CD4-positive, alpha-beta T cell treated with Interferon gamma for 1 hour (primary cell): Measurements from ENCODE around the gene LCE6A.

Experiments used
- DNase-seq: peaks from one replicate; pipeline ENCODE4 v3.0.0-alpha.2; 2020

LCE6A gene

DNA sequence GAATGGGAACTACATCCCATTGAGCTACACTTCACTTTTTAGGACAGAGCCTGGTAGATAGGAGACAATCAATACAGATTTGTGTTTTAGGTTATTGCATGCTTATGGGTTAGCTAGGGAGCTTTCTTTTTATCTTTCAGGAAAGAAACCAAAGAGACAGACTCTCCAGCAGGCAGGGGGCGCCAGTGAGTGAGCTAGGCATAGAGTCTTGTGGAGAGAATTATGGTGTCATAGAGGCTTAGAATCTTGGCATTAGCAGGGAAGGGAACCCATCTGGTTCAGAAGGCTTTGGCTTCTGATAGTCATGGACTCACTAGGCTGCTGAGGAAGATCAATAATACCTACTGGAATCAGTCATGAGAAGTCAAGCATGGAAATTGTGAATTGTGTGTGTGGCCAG is 35.4 kb downstream of the LCE6A start, which contains the start of gene SMCP:
TSS of gene SMCP (plus strand) at position 281 of the 400 bp plus-strand sequence. CDS start 6,101 bp downstream, outside the sequence.
- DNase-seq: no peak

- DNase-seq: no peak
Observed at GRCh38 chr1:152879559-152880198, 37.0 kb downstream of the LCE6A start.

- DNase-seq: no peak
Observed at GRCh38 chr1:152880316-152880715, 37.7 kb downstream of the LCE6A start.

DNA sequence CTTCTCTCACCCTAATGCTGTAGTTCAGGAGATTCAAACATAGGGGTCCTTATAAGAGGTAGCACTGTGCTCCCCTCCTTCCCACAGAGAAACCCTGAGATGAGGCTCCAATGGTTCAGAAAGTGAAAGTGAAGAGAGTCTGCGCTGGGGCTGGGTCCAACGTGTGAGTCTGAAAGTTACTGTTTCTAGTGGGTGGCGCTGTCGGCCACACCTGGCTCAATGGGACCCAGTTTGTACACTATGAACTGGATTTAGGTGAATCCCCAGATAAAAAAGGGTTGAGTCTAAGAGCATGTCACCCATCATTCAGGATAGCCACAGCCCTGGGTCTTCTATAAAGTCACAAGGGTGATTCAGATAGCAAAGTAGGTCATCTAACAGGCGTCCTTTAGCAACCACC is 38.3 kb downstream of the LCE6A start:
- no peak for DNase-seq

DNA sequence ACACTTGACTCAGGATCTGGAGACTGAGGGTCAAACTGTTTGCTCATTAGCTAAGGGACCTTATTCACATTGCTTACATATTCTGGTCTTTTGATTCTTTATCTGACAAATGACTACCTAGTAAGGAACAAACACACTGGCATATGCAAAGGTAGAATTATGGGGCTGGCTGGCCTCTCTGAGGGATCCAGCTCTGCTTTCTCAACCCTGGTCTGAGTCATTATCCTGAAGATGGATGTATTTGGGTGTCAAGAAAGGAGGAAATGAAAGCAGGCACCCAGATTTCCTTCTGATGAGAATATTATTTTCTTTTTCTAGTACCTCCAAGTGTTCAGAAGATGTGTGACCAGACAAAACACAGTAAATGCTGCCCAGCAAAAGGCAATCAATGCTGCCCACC is 41.4 kb downstream of the LCE6A start:
- DNase-seq: no peak

DNA sequence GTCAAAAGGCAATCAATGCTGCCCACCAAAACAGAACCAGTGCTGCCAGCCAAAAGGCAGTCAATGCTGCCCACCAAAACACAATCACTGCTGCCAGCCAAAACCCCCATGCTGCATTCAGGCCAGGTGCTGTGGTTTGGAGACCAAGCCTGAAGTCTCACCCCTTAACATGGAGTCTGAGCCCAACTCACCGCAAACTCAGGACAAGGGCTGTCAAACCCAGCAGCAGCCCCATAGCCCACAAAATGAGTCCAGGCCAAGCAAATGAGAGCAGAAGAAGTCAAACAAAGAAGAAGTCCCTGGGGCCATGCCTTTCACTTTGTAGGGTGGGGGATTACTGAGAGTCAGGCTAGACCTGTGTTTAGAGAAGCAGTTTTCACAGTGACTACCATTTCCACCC is 41.9 kb downstream of the LCE6A start:
- no peak for DNase-seq

DNA sequence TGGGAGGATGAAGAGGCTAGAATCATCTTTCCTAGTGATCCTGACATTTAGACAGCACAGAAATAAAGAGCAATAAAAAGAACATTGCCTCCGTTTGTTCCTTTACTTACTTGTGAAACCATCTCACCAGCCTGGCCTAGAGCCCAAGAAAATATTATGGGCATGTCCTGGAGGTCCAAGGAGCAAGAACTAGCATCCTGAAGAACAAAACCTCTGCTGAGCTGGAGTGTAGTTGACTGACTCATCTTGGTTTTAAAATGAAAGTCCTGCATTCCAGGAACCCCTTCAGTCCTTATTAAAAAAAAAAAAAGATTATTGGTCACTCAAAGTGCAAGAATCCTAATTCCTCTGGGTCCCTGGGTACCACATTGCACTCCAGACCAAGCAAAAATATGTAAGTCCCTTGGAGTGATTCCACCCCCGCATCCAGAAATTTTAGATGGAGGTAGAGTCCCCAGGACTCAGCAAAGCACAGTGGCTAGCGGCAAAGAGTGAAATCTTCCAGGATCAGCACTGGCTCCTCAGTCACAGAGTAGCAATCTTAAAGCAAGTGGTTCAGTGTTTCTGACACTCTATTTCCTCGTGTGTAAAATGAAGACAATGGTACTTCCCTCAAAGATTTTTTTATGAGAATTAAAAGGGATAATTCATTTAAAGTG is 42.4 kb downstream of the LCE6A start:
- no peak for DNase-seq

GRCh38 chr1:152886085-152886484 is 43.4 kb downstream of the LCE6A start:
- no peak for DNase-seq

- no peak for DNase-seq
Observed at GRCh38 chr1:152886758-152887409, 44.2 kb downstream of the LCE6A start.

GRCh38 chr1:152888126-152888525 is 45.5 kb downstream of the LCE6A start:
- no peak for DNase-seq
